Glomerular endothelial cell (primary cell): ENCODE results near the gene AP3B2. TPM values are rescaled to one million over a fixed set of nuclear protein-coding genes. Genes with fewer than 3 reads are reported as not detected.
"Not testable (repeated sequence)": the region's sequence is repeated elsewhere in the genome, so short reads cannot be mapped to it uniquely, and the experiment has no call there.

Experiments
- DNase-seq: peaks from one replicate; pipeline ENCODE4 v3.0.0-alpha.2; 2011; ENCODE audit warnings: low read depth, low spot score; ENCODE audit errors: extremely low read depth
- total RNA-seq: library from RNA; depleted of rRNA; stranded (reverse); fragments of >200 nt; gene quantifications from 2 replicates; pipeline ENCODE4 v1.2.3, GENCODE V29; 2015

The AP3B2 gene
- total RNA-seq, 1 donor from 2014 or later: not detected

- no peak for DNase-seq
These were observed 60.3 kb downstream of the AP3B2 start for GRCh38 chr15:82649226-82649999.

GRCh38 chr15:82648257-82649103, 61.2 kb downstream of the AP3B2 start:
- DNase-seq: no peak

- no peak for DNase-seq
These were observed 61.8 kb downstream of the AP3B2 start for GRCh38 chr15:82647835-82648256.

- DNase-seq: no peak
These were observed 62.4 kb downstream of the AP3B2 start, which contains the start of gene CPEB1 for GRCh38 chr15:82647045-82647834. CPEB1 (minus strand) TSS chr15:82647363; CDS start chr15:82628459, 18,904 bp downstream.

GRCh38 chr15:82646250-82647044, 63.2 kb downstream of the AP3B2 start:
- no peak for DNase-seq

- not testable (repeated sequence) for DNase-seq
These were observed 64.5 kb downstream of the AP3B2 start for GRCh38 chr15:82644967-82645852.

GRCh38 chr15:82643992-82644391, 65.7 kb downstream of the AP3B2 start:
- no peak for DNase-seq

- DNase-seq: no peak
These were observed 67.0 kb downstream of the AP3B2 start for GRCh38 chr15:82642656-82643055.

GRCh38 chr15:82641129-82641798, 68.4 kb downstream of the AP3B2 start:
- DNase-seq: no peak

GRCh38 chr15:82640672-82641071, 69.0 kb downstream of the AP3B2 start:
- DNase-seq: no peak

GRCh38 chr15:82635798-82636197, 73.9 kb downstream of the AP3B2 start:
- no peak for DNase-seq

- no peak for DNase-seq
These were observed 79.6 kb downstream of the AP3B2 start for GRCh38 chr15:82630033-82630432.

- no peak for DNase-seq
These were observed 84.5 kb downstream of the AP3B2 start for GRCh38 chr15:82625136-82625535.

- DNase-seq: no peak
These were observed 85.2 kb downstream of the AP3B2 start for GRCh38 chr15:82624438-82624837.

GRCh38 chr15:82624008-82624407, 85.7 kb downstream of the AP3B2 start:
- DNase-seq: no peak

- no peak for DNase-seq
These were observed 87.7 kb downstream of the AP3B2 start for GRCh38 chr15:82621970-82622369.

- DNase-seq: no peak
These were observed 95.9 kb downstream of the AP3B2 start for GRCh38 chr15:82613747-82614146.

GRCh38 chr15:82611348-82611747, 98.3 kb downstream of the AP3B2 start:
- no peak for DNase-seq
